ENCODE measurements around the gene MORC1. TPM values are rescaled to one million over a fixed set of nuclear protein-coding genes. Genes with fewer than 3 reads are reported as not detected.

The MORC1 gene
- polyA plus RNA-seq, 1 donor (not counting 4 experiments of a cell fraction or from before 2014, with no cell fraction given) = not detected

DNA sequence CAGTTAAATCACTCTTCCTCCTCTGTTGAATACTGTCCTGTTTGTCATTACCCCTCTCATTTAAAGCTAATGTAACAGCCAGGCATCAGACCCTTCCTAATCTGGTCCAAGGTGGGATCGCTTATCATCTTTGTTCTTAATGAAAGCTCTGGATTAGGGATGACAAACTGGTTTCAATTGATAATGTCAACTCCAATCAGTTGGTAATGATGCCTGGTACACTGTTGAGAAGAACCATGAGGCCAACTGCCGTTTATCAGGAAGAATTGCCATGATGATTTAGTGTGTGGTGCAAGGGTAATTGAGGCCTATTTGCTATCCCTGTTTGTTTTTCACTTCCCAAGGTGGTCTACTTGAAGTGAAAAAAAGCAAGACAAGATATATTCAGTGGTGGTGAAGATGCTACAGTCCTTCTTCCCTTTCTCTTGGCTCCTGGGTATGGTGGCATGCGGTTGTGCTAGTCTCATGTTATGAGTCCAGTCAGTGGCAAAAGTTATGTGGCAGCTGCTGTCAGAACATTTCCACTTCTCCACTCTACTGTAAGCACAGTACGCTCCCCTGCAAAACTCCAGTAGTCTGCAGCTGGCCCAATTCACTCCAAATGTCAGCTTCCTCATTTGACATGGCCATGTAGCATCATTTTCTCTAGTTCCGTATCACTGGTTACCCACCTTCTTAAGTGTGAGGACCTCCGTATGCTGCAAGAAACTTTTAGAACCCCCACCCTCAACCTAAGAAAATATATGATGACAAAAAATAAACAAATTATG, 72.5 kb downstream of the MORC1 start:
- no peaks in the 10 kb centered on the region for H4K20me1 ChIP-seq (ENCODE audit: control insufficient read depth, extremely low read depth, insufficient read depth, low read length)
- dilution Hi-C loops (cut with MboI; ENCODE audit: extremely low pct_ligation_motif_present, low sequenced_read_pairs) = no loop called here
- no peaks in the 10 kb centered on the region for H3K4me1 ChIP-seq (ENCODE audit: control insufficient read depth, extremely low read depth, insufficient read depth, low read length)
- no peak overlapping the region for H2AFZ ChIP-seq (ENCODE audit: control insufficient read depth, low read length)
- H3K79me2 ChIP-seq (ENCODE audit: control insufficient read depth, insufficient read depth, low read length) = no peaks in the 10 kb centered on the region
- DNase-seq (ENCODE audit: low read depth, low spot score) (no peak), FAIRE-seq (no peak)
- no peak overlapping the region for H3K9ac ChIP-seq (ENCODE audit: control insufficient read depth, extremely low read depth, insufficient read depth, low read length)
- no peaks in the 10 kb centered on the region for H3K9me1 ChIP-seq (ENCODE audit: control insufficient read depth, extremely low read depth, insufficient read depth, low read length)
- H3K27me3 ChIP-seq (ENCODE audit: control insufficient read depth, extremely low read depth, insufficient read depth, low read length) = no peaks in the 10 kb centered on the region
- H3K9me3 ChIP-seq (ENCODE audit: control insufficient read depth, low read depth, low read length) = no peaks in the 10 kb centered on the region
- no peaks in the 10 kb centered on the region for H3K36me3 ChIP-seq (ENCODE audit: control insufficient read depth in 2 of 2, extremely low read depth in 1 of 2, insufficient read depth in 2 of 2, low read length in 2 of 2)
- no peak overlapping the region for H3K27ac ChIP-seq (ENCODE audit: control insufficient read depth, insufficient read depth, low read length)
- H3K4me3 ChIP-seq (ENCODE audit: control insufficient read depth in 2 of 3, extremely low read depth in 1 of 3, insufficient read depth in 2 of 3, low read depth in 1 of 3, low read length in 3 of 3) = no peak overlapping the region
- no peak overlapping the region for H3K4me2 ChIP-seq (ENCODE audit: control insufficient read depth, extremely low read depth, insufficient read depth, low read depth, low read length)
- TF ChIP-seq CTCF (optimal IDR thresholded peaks at IDR 0.05 in 1 of 3, IDR thresholded peaks at IDR 0.05 in 1 of 3, conservative IDR thresholded peaks at IDR 0.05 in 1 of 3; ENCODE audit: extremely low read depth in 1 of 3, insufficient read depth in 2 of 3, low read length in 3 of 3) (no peak), EZH2 (IDR thresholded peaks at IDR 0.05; ENCODE audit: low read length) (no peak)

DNA sequence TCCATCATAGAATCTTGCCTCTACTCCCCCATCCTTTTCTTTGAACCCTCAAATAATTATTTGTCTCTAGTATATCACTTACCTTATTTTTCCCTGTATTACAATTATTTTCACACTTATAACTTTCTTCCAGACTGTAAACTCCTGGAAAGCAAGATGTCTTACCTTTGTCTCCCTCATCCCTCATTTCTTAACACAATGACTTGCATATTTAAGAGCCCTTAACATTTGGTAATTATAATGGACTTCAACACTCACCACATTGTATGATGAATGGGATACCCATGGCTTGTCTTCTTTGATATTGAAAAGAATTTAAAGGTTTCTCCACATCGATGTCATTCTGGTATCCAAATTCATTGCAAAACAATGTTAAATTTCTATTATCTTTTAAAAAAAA, 82.9 kb downstream of the MORC1 start:
- Histone ChIP-seq H3K9me3 (ENCODE audit: control insufficient read depth, low read depth, low read length) (no peaks in the 10 kb centered on the region), H3K4me2 (ENCODE audit: control insufficient read depth, extremely low read depth, insufficient read depth, low read depth, low read length) (no peak overlapping the region), H2AFZ (ENCODE audit: control insufficient read depth, low read length) (no peak overlapping the region), H3K27me3 (ENCODE audit: control insufficient read depth, extremely low read depth, insufficient read depth, low read length) (no peaks in the 10 kb centered on the region), H3K4me3 (ENCODE audit: control insufficient read depth in 2 of 3, extremely low read depth in 1 of 3, insufficient read depth in 2 of 3, low read depth in 1 of 3, low read length in 3 of 3) (no peak overlapping the region), H3K79me2 (ENCODE audit: control insufficient read depth, insufficient read depth, low read length) (no peaks in the 10 kb centered on the region), H4K20me1 (ENCODE audit: control insufficient read depth, extremely low read depth, insufficient read depth, low read length) (no peaks in the 10 kb centered on the region), H3K36me3 (ENCODE audit: control insufficient read depth in 2 of 2, extremely low read depth in 1 of 2, insufficient read depth in 2 of 2, low read length in 2 of 2) (no peaks in the 10 kb centered on the region), H3K9me1 (ENCODE audit: control insufficient read depth, extremely low read depth, insufficient read depth, low read length) (no peaks in the 10 kb centered on the region), H3K27ac (ENCODE audit: control insufficient read depth, insufficient read depth, low read length) (no peak overlapping the region), H3K9ac (ENCODE audit: control insufficient read depth, extremely low read depth, insufficient read depth, low read length) (no peak overlapping the region), H3K4me1 (ENCODE audit: control insufficient read depth, extremely low read depth, insufficient read depth, low read length) (no peaks in the 10 kb centered on the region)
- no peak for TF ChIP-seq EZH2 (IDR thresholded peaks at IDR 0.05; ENCODE audit: low read length)
- TF ChIP-seq CTCF (optimal IDR thresholded peaks at IDR 0.05 in 1 of 3, IDR thresholded peaks at IDR 0.05 in 1 of 3, conservative IDR thresholded peaks at IDR 0.05 in 1 of 3; ENCODE audit: extremely low read depth in 1 of 3, insufficient read depth in 2 of 3, low read length in 3 of 3) = no peak
- dilution Hi-C loops (cut with MboI; ENCODE audit: extremely low pct_ligation_motif_present, low sequenced_read_pairs) = no loop called here
- DNase-seq (ENCODE audit: low read depth, low spot score) = no peak
- FAIRE-seq = no peak
